Measurements from ENCODE around the gene B3GALT4.
"Not testable (repeated sequence)": the region's sequence is repeated elsewhere in the genome, so short reads cannot be mapped to it uniquely, and the experiment has no call there.

B3GALT4 gene, protein sequence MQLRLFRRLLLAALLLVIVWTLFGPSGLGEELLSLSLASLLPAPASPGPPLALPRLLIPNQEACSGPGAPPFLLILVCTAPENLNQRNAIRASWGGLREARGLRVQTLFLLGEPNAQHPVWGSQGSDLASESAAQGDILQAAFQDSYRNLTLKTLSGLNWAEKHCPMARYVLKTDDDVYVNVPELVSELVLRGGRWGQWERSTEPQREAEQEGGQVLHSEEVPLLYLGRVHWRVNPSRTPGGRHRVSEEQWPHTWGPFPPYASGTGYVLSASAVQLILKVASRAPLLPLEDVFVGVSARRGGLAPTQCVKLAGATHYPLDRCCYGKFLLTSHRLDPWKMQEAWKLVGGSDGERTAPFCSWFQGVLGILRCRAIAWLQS

GRCh38 chr6:33276864-33277662 is at the start of gene B3GALT4:
Gene B3GALT4 (plus strand): TSS chr6:33277123. CDS start chr6:33277420, 297 bp downstream.
- DNase-seq = no peak

GRCh38 chr6:33235221-33235634 is 41.7 kb upstream of the B3GALT4 start:
- no peak for DNase-seq

GRCh38 chr6:33236328-33236727 is 40.6 kb upstream of the B3GALT4 start:
- no peak for DNase-seq

- DNase-seq = no peak
Observed at GRCh38 chr6:33236852-33237251, 40.1 kb upstream of the B3GALT4 start.

DNA sequence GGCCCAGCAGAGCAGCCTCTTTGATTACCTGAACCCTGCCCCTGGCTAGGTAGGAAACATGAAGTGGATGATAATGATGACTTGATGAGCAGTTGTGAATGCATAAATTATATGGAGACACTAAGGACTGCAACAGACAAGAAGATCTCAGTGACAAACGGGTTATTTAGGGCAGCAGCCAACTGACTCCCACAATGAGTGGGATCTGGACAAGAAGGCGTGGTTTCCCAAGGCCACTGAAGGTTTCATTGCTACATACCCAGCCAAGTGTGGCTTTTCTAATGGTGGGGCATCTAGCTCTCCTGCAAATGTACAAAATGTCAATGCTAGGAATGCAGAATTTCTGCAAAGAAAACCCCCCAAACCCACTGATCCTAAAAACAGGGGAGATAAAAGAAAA is 39.2 kb upstream of the B3GALT4 start:
- no peak for DNase-seq

- no peak for DNase-seq
Observed at GRCh38 chr6:33241968-33242367, 35.0 kb upstream of the B3GALT4 start.

GRCh38 chr6:33243476-33243875 is 33.4 kb upstream of the B3GALT4 start:
- DNase-seq = no peak

DNA sequence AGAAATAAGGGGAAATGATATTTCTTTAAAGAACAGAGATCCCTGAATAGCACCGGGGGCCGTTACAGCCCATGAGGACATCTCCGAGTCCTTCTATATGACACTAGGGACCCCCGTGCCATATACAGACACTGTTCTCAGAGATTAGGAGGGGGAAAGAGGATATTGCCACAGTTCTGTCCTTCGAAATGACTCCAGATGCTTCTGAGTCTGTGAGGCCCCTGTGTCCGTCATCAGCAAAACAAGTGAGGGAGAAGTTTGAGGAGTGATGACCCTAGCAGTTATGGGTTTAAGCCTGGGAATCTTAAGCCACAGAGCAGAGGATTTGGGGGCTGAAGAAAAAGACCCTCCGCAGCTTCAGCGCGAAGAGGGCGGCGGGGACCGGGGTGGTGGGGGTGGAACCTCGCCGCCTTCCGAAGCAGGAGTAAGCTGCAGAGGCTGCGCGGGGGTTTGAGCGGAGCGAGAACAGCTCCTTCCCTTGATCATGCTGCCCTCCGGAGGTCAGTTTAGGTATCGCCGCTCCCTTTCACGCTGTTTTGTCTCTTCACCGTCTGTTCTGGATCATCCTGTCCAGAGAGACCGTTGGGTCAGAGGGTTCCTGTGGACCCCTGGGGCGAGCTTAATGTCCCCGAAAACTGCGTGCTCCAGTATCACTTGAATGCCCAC is 28.8 kb upstream of the B3GALT4 start:
- DNase-seq = peak; percentile 57

DNA sequence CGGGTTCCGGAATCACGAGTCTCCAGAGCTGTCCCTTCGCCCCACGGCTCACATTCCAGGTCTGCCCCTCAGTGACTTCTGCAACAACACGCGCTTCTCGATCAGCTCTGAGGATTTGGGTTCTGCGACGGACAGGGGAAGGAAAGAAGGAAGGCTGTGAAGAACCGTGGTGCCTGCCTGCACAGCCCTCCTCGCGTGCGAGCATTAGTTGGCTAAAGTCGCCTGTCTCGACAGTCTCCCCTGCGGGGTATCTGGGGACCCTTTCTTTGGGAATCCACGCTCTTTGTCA is 28.3 kb upstream of the B3GALT4 start:
- DNase-seq = peak; percentile 39

DNA sequence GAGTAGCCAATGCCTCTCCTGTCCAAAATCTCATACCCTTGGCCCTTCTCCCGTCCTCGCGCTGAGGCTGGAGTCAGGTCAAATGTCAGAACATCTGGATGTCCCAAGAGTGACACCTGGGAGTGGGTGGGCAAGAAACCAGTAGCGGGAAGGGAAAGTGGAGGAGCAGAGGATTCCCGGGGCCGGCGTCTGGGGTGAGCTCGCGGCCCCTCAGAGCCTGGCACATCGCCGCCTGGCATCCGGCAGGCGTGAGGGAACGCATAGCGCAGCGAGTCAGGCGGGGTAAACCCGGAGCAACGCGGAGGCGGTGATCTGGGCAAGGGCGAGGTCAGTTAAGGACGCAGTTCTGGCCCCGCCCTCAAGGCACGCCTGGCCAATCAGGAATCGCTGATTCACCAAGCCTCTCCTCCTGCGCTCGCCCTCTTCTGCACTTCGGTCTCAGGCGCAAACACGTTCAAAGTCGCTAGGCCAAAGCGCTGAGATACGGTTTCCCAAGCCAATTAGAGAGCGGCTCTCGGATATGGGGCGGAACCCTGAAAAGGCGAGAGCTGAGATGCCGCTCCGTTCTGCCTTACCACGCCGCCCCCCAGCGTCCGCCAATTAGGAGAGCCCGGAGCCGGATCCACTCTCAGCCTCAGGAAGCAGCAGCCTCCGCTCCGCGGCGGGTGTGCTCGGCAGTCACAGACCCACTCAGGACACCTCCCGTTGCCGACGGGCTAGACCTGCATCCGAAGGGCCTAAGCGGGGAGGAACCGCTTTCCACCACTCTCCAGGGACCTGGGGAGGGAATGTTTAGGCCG is 27.8 kb upstream of the B3GALT4 start:
- DNase-seq = peak; percentile 99

DNA sequence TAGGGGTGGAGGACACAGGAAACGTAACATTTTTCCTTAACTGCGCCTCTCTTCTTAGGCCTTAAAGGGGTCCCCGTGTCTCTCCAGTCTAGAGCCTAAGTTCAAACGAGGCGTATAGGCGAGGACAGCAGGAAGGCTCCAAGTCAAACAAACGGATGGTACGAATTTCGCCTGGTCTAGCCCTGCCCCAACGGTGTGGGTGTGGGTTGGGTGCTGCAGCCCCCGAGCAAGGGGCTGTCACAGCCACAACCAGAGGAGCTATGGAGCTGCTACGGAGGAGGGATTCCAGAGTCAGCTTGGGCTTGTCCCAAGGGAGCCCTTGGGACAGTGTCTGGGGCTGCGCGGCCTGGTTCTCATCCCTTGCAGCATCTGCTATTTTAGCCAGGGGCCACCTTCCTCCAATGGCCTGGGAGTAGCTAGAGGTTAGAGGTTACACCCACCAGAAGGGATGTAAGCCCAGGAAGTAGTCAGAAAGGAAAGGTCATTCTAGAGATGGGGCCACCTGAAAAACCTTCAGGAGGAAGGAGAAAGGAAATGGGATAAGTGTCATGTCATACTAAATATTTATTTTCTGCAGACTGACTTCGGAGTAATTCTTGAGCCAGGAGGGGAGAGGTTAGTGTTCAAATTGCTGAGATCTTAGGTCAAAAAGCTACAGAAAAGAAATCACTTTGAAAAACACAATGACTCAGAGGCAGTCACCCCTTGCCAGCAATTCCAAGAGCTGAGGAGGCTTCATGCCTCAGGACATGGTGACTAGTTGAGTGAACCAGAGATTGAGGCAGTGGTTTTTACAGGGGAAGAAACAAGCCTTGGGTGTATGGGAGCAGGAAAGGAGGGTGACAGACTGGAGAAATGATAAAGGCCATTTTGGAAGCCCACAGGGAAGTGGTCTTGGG is 26.9 kb upstream of the B3GALT4 start:
- DNase-seq = no peak

DNA sequence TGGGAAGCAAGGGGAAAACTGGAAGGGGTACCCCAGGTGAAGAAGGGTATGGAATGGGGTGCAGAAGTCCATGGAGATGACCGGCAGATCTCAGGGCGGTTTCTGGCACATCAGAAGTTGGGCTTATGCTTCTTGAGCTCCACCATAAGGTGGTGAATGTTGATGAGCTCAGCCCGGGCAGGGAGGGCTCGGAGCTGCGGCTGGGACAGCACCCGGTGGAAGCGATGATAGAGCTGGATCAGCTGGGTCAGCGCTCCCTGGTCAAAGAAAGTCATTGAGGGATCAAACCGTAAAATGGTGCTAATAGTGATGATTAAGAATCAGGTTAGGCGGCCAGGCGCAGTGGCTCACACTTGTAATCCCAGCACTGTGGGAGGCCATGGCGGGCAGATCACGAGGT is 26.2 kb upstream of the B3GALT4 start:
- DNase-seq = no peak

- no peak for DNase-seq
Observed at GRCh38 chr6:33251395-33252012, 25.4 kb upstream of the B3GALT4 start.

GRCh38 chr6:33252759-33253158 is 24.2 kb upstream of the B3GALT4 start:
- DNase-seq = no peak

GRCh38 chr6:33254591-33254990 is 22.3 kb upstream of the B3GALT4 start:
- no peak for DNase-seq

GRCh38 chr6:33259032-33259431 is 17.9 kb upstream of the B3GALT4 start:
- no peak for DNase-seq

- DNase-seq = not testable (repeated sequence)
Observed at GRCh38 chr6:33262490-33262889, 14.4 kb upstream of the B3GALT4 start.

GRCh38 chr6:33264015-33264414 is 12.9 kb upstream of the B3GALT4 start:
- DNase-seq = no peak

DNA sequence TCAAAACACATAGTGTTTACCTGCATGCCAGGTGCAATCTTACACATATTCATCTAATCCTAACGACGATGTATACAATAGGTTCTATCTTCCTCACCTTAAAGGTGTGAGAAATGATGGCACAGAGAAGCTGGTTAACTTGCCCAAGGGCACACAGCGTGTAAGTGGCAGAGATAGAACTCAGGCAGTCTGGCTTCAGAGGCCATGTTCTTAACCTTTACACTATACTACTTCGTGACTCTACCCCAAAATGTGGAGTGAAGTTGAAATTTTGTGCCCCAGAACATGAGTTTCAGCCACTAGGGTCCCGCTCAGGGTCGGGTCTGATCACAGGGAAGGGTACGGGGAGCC is 5.8 kb upstream of the B3GALT4 start:
- DNase-seq = no peak

GRCh38 chr6:33271468-33272274 is 5.3 kb upstream of the B3GALT4 start, which contains the start of the genes RPS18 and VPS52:
Gene RPS18 (plus strand): TSS chr6:33272075. CDS start chr6:33272120, 45 bp downstream.
Gene VPS52 (minus strand): TSS chr6:33271876. CDS start chr6:33271675, 201 bp downstream.
- peak; percentile 97 for DNase-seq

Data from NCI-H446 treated with DMSO at 0.1 percent for 48 hours (cell line).